ENCODE results near the gene PXDC1. TPM values are rescaled to one million over a fixed set of nuclear protein-coding genes. Genes with fewer than 3 reads are reported as not detected.

PXDC1 gene
- total RNA-seq, 1 donor from 2014 or later: 60.5 TPM

Other genes starting within 250 kb of the PXDC1 start
- gene FAM50B, start 97.7 kb upstream of the PXDC1 start, total RNA-seq: 4.4 and 6.1 TPM in 2 replicates

All from dermis microvascular lymphatic vessel endothelial cell (primary cell).